GM12873 (cell line): ENCODE data around the gene MYH11.

ENCODE experiments used
- TF ChIP-seq, protein P1 (sequence below): IDR thresholded peaks from 2 replicates; pipeline ENCODE4 v1.5.1; 2012; ENCODE audit warnings: low read depth, mild to moderate bottlenecking, moderate library complexity, low read length, control low read depth; ENCODE audit not compliant: insufficient read depth; ENCODE audit errors: missing control alignments

The MYH11 gene

DNA sequence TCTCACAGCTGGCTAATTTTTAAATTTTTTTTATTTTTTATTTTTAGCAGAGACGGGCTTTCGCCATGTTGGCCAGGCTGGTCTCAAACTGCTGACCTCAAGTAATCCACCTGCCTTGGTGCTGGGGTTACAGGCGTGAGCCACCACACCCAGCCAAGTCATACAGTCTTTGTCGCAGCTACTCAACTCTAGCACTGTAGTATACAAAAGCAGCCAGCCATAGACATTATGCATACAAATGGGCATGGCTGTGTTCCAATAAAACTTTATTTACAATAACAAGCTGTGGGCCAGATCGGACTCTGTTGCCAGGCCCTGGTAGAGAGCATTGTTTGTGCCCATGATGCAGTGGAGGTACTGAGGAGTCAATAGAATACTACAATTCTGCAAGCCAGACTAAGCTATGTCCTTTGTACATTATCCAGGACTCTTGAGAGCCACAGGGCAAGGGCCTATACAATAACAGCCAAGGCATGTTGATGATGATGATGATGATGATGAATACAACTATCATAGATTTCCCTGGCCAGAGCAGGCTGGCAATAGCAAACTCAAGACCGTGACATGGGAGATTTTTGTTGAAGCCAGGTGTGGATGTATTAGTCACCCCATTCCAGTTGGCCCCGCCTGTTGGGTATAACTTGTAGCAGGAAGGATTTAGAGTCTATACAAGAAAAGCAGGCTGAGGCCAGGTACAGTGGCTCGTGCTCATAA is 101.8 kb downstream of the MYH11 start:
- TF ChIP-seq, protein P1, sequence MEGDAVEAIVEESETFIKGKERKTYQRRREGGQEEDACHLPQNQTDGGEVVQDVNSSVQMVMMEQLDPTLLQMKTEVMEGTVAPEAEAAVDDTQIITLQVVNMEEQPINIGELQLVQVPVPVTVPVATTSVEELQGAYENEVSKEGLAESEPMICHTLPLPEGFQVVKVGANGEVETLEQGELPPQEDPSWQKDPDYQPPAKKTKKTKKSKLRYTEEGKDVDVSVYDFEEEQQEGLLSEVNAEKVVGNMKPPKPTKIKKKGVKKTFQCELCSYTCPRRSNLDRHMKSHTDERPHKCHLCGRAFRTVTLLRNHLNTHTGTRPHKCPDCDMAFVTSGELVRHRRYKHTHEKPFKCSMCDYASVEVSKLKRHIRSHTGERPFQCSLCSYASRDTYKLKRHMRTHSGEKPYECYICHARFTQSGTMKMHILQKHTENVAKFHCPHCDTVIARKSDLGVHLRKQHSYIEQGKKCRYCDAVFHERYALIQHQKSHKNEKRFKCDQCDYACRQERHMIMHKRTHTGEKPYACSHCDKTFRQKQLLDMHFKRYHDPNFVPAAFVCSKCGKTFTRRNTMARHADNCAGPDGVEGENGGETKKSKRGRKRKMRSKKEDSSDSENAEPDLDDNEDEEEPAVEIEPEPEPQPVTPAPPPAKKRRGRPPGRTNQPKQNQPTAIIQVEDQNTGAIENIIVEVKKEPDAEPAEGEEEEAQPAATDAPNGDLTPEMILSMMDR = no peak

- TF ChIP-seq, protein P1 = no peak
Observed at GRCh38 chr16:15752717-15753488, 103.9 kb downstream of the MYH11 start.

- TF ChIP-seq, protein P1 = no peak
Observed at GRCh38 chr16:15751940-15752339, 104.9 kb downstream of the MYH11 start.

DNA sequence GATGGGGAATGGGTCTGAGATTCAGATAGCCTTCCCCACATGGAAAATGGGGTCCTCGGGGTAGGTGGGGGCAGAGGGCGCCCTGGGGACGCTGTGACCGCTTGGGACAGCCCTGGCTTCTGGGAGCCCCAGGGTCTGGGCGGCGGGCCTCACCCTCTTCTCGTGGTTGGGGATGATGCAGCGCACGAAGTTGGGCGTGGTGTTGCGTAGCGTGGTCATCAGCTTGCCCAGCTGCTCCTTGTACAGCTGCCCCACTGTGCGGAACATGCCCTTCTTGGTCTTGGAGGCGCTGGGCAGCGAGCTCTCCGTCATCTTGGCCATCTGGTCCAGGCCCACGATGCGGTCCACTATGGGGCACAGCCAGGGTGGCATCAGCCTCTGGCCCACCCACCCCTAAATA is 106.8 kb downstream of the MYH11 start:
- TF ChIP-seq, protein P1 = no peak

GRCh38 chr16:15749371-15749770 is 107.5 kb downstream of the MYH11 start:
- TF ChIP-seq, protein P1 = no peak

GRCh38 chr16:15748654-15749053 is 108.2 kb downstream of the MYH11 start:
- TF ChIP-seq, protein P1 = no peak

- TF ChIP-seq, protein P1 = no peak
Observed at GRCh38 chr16:15747937-15748336, 108.9 kb downstream of the MYH11 start.
